Mammary epithelial cell (primary cell): Measurements from ENCODE around the gene AQP6.

Experiments used
- EZH2 ChIP-seq: IDR thresholded peaks from 2 replicates; pipeline ENCODE4 v1.6.1; 2012; ENCODE audit warnings: low read length, inconsistent platforms, borderline replicate concordance
- TF ChIP-seq, protein P1 (sequence below), 2 donors: IDR thresholded peaks in 1 of 2; conservative IDR thresholded peaks in 1 of 2; 2 replicates each; pipeline ENCODE4 v1.5.1; 2011 to 2012; ENCODE audit warnings: inconsistent platforms in 2 of 2, low read length in 2 of 2, mild to moderate bottlenecking in 2 of 2, control low read depth in 1 of 2, low read depth in 1 of 2; ENCODE audit not compliant: insufficient read depth in 1 of 2; ENCODE audit errors: extremely low read depth in 1 of 2

GRCh38 chr12:49979791-49980190 lies 7.0 kb downstream of the AQP6 start:
- TF ChIP-seq, protein P1, sequence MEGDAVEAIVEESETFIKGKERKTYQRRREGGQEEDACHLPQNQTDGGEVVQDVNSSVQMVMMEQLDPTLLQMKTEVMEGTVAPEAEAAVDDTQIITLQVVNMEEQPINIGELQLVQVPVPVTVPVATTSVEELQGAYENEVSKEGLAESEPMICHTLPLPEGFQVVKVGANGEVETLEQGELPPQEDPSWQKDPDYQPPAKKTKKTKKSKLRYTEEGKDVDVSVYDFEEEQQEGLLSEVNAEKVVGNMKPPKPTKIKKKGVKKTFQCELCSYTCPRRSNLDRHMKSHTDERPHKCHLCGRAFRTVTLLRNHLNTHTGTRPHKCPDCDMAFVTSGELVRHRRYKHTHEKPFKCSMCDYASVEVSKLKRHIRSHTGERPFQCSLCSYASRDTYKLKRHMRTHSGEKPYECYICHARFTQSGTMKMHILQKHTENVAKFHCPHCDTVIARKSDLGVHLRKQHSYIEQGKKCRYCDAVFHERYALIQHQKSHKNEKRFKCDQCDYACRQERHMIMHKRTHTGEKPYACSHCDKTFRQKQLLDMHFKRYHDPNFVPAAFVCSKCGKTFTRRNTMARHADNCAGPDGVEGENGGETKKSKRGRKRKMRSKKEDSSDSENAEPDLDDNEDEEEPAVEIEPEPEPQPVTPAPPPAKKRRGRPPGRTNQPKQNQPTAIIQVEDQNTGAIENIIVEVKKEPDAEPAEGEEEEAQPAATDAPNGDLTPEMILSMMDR (conservative IDR thresholded peaks at IDR 0.05 in 1 of 2, IDR thresholded peaks at IDR 0.05 in 1 of 2; ENCODE audit: extremely low read depth in 1 of 2, insufficient read depth in 1 of 2, low read depth in 1 of 2, low read length in 2 of 2) = no peak
- no peak for TF ChIP-seq EZH2
